H9 (cell line): ENCODE data around the gene PIBF1. TPM values are rescaled to one million over a fixed set of nuclear protein-coding genes. Genes with fewer than 3 reads are reported as not detected.

Experiments
- DNase-seq: peaks from one replicate; pipeline ENCODE4 v3.0.0-alpha.2; 2017
- H2AFZ ChIP-seq: one replicate; pipeline ENCODE4 v1.6.1; 2013; ENCODE audit warnings: mild to moderate bottlenecking, low read length, control low read depth, moderate library complexity
- H2AK5ac ChIP-seq: 2 replicates; pipeline ENCODE4 v1.6.1; 2013; ENCODE audit warnings: low read length, control low read depth, mixed read lengths; ENCODE audit not compliant: insufficient read length
- H2BK120ac ChIP-seq: one replicate; pipeline ENCODE4 v1.6.1; 2013; ENCODE audit warnings: low read depth, mild to moderate bottlenecking, low read length, control low read depth, inconsistent platforms; ENCODE audit not compliant: poor library complexity, severe bottlenecking
- H2BK12ac ChIP-seq: 2 replicates; pipeline ENCODE4 v1.6.1; 2013; ENCODE audit warnings: low read length, control low read depth, mixed read lengths, low read depth; ENCODE audit not compliant: insufficient read length
- H2BK15ac ChIP-seq: 2 replicates; pipeline ENCODE4 v1.6.1; 2013; ENCODE audit warnings: low read depth, low read length, control low read depth
- H2BK20ac ChIP-seq: one replicate; pipeline ENCODE4 v1.6.1; 2013; ENCODE audit warnings: low read depth, mild to moderate bottlenecking, low read length, control low read depth, inconsistent platforms; ENCODE audit not compliant: poor library complexity, severe bottlenecking
- H2BK5ac ChIP-seq: 2 replicates; pipeline ENCODE4 v1.6.1; 2013; ENCODE audit warnings: low read length, control low read depth, mixed read lengths; ENCODE audit not compliant: insufficient read length
- H3K14ac ChIP-seq: 2 replicates; pipeline ENCODE4 v1.6.1; 2013; ENCODE audit warnings: low read length, control low read depth; ENCODE audit not compliant: insufficient read depth
- H3K18ac ChIP-seq: 2 replicates; pipeline ENCODE4 v1.6.1; 2013; ENCODE audit warnings: low read depth, mild to moderate bottlenecking, mixed read lengths, low read length, control low read depth; ENCODE audit not compliant: insufficient read length
- H3K23ac ChIP-seq: 2 replicates; pipeline ENCODE4 v1.6.1; 2013; ENCODE audit warnings: low read length, control low read depth, mixed read lengths, low read depth; ENCODE audit not compliant: insufficient read length
- H3K23me2 ChIP-seq: 2 replicates; pipeline ENCODE4 v1.6.1; 2013; ENCODE audit warnings: low read depth, mild to moderate bottlenecking, mixed read lengths, low read length, control low read depth; ENCODE audit not compliant: insufficient read length, poor library complexity, severe bottlenecking
- H3K27ac ChIP-seq: 2 replicates; pipeline ENCODE4 v1.5.1; 2013; ENCODE audit warnings: low read length, control low read depth, mixed read lengths, low read depth; ENCODE audit not compliant: insufficient read length
- H3K27me3 ChIP-seq: 2 replicates; pipeline ENCODE4 v1.6.1; 2013; ENCODE audit warnings: low read length, control low read depth, inconsistent platforms; ENCODE audit not compliant: insufficient read depth
- H3K4ac ChIP-seq: 2 replicates; pipeline ENCODE4 v1.6.1; 2013; ENCODE audit warnings: low read depth, mild to moderate bottlenecking, control low read depth, inconsistent platforms, low read length, moderate library complexity
- H3K4me1 ChIP-seq: 2 replicates; pipeline ENCODE4 v1.6.1; 2013; ENCODE audit warnings: low read length, control low read depth, inconsistent platforms; ENCODE audit not compliant: insufficient read depth
- H3K4me2 ChIP-seq: 2 replicates; pipeline ENCODE4 v1.6.1; 2013; ENCODE audit warnings: low read length, control low read depth, mixed read lengths; ENCODE audit not compliant: insufficient read length, insufficient read depth
- H3K56ac ChIP-seq: 2 replicates; pipeline ENCODE4 v1.6.1; 2013; ENCODE audit warnings: low read depth, mild to moderate bottlenecking, mixed read lengths, low read length, control low read depth; ENCODE audit not compliant: insufficient read length
- H3K79me1 ChIP-seq: 2 replicates; pipeline ENCODE4 v1.6.1; 2013; ENCODE audit warnings: low read depth, mild to moderate bottlenecking, moderate library complexity, low read length, control low read depth, inconsistent platforms; ENCODE audit not compliant: insufficient read depth, poor library complexity, severe bottlenecking
- H3K79me2 ChIP-seq: 2 replicates; pipeline ENCODE4 v1.6.1; 2013; ENCODE audit warnings: low read length, control low read depth, inconsistent platforms; ENCODE audit not compliant: insufficient read depth
- H3K9ac ChIP-seq: 2 replicates; pipeline ENCODE4 v1.6.1; 2013; ENCODE audit warnings: low read length, control low read depth, mixed read lengths; ENCODE audit not compliant: insufficient read length; ENCODE audit errors: extremely low read depth
- H3K9me3 ChIP-seq: one replicate; pipeline ENCODE4 v1.6.1; 2013; ENCODE audit warnings: low read depth, low read length, inconsistent platforms; ENCODE audit not compliant: control insufficient read depth
- H3T11ph ChIP-seq: one replicate; pipeline ENCODE4 v1.6.1; 2013; ENCODE audit warnings: mild to moderate bottlenecking, low read length, control low read depth, inconsistent platforms
- H4K20me1 ChIP-seq: one replicate; pipeline ENCODE4 v1.6.1; 2013; ENCODE audit not compliant: control insufficient read depth, insufficient read length, insufficient read depth
- H4K5ac ChIP-seq: 2 replicates; pipeline ENCODE4 v1.6.1; 2013; ENCODE audit warnings: low read depth, mild to moderate bottlenecking, mixed read lengths, low read length, control low read depth; ENCODE audit not compliant: insufficient read length
- H4K8ac ChIP-seq: replicated peaks from 2 replicates; pipeline ENCODE4 v1.6.1; 2013; ENCODE audit warnings: low read length, control low read depth, mixed read lengths, low read depth; ENCODE audit not compliant: insufficient read length
- H4K91ac ChIP-seq: 2 replicates; pipeline ENCODE4 v1.6.1; 2013; ENCODE audit warnings: low read depth, mild to moderate bottlenecking, moderate library complexity, mixed read lengths, low read length, control low read depth; ENCODE audit not compliant: insufficient read length
- H3K27ac Mint-ChIP-seq, 3 experiments: 2 replicates in 2 of 3; 3 replicates in 1 of 3; pipeline ENCODE4 v1.8.0; 2020 to 2021; ENCODE audit warnings: mixed read lengths in 3 of 3, mild to moderate bottlenecking in 1 of 3, moderate library complexity in 1 of 3
- H3K27me3 Mint-ChIP-seq: 2 replicates; pipeline ENCODE4 v1.8.0; 2021; ENCODE audit warnings: low read depth, mild to moderate bottlenecking, moderate library complexity, mixed read lengths
- H3K36me3 Mint-ChIP-seq, 3 experiments: 2 replicates in 2 of 3; 3 replicates in 1 of 3; pipeline ENCODE4 v1.8.0; 2020 to 2021; ENCODE audit warnings: low read depth in 3 of 3, mixed read lengths in 3 of 3; ENCODE audit not compliant: insufficient read depth in 1 of 3
- H3K4me1 Mint-ChIP-seq, 2 experiments: 2 replicates each; pipeline ENCODE4 v1.8.0; 2020; ENCODE audit warnings: mixed read lengths in 2 of 2
- H3K4me3 Mint-ChIP-seq, 2 experiments: 2 replicates in 1 of 2; 3 replicates in 1 of 2; pipeline ENCODE4 v1.8.0; 2020 to 2021; ENCODE audit warnings: mild to moderate bottlenecking in 2 of 2, mixed read lengths in 2 of 2, moderate library complexity in 1 of 2
- H3K9me3 Mint-ChIP-seq, 2 experiments: 2 replicates in 1 of 2; 3 replicates in 1 of 2; pipeline ENCODE4 v1.8.0; 2020; ENCODE audit warnings: mild to moderate bottlenecking in 2 of 2, mixed read lengths in 2 of 2, moderate library complexity in 1 of 2
- CTCF ChIP-seq: fragments of 200-600 bp; sonication (generic); conservative IDR thresholded peaks from 3 replicates; pipeline ENCODE4 v1.8.0; 2021; ENCODE audit warnings: antibody characterized with exemption, mild to moderate bottlenecking
- WGBS: extraction: QIAGEN DNeasy Blood & Tissue Kit; methylation state at CpG from one replicate; pipeline ENCODE4 v1.1.7; 2013; ENCODE audit warnings: missing lambda C conversion rate, low lambda C conversion rate, mixed read lengths; ENCODE audit not compliant: insufficient read length; ENCODE audit errors: extremely low coverage; 5-methylcytosine and 5-hydroxymethylcytosine counted together
- total RNA-seq: library from RNA; stranded (reverse); gene quantifications from 2 replicates; pipeline ENCODE4 v1.2.1, GENCODE V29; 2021

PIBF1 gene
- total RNA-seq, 1 experiment from 2014 or later, result 12.7 TPM

DNA sequence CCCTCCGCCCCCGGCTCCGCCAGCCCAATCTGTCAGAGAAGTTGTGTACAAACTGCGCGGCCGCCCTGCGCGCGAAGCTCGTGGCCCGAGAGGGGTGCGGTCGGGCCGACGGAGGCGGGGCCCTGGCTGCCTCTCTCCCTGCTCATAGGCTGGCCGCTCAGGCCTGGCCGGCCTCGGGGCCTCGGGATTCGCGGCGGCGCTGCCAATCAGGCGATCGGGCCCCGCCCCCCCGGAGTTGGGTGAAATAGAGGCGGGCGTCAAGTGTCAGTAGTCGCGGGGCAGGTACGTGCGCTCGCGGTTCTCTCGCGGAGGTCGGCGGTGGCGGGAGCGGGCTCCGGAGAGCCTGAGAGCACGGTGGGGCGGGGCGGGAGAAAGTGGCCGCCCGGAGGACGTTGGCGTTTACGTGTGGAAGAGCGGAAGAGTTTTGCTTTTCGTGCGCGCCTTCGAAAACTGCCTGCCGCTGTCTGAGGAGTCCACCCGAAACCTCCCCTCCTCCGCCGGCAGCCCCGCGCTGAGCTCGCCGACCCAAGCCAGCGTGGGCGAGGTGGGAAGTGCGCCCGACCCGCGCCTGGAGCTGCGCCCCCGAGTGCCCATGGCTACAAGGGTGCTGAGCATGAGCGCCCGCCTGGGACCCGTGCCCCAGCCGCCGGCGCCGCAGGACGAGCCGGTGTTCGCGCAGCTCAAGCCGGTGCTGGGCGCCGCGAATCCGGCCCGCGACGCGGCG is 277.0 kb downstream of the PIBF1 start, which contains the start of gene KLF5:
Gene KLF5, plus strand, starts transcription at position 270 of the 724 bp plus-strand sequence. Its CDS starts 323 bp downstream, at position 593.
- no peak for TF ChIP-seq CTCF
- Histone ChIP-seq H4K8ac (no peak within 1 kb of the TSS), H2AFZ (peak within 1 kb of the TSS; percentile 14), H3K27me3 (peaks cover 23% of the 10 kb centered on the region), H3K23me2 (peaks cover 11% of the 10 kb centered on the region), H3K4ac (no peak within 1 kb of the TSS), H2BK12ac (no peak within 1 kb of the TSS), H3K4me1 (no peaks in the 10 kb centered on the region; the same call in 1 of the 2 replicates), H2BK120ac (no peak within 1 kb of the TSS), H3K14ac (no peak within 1 kb of the TSS; the same call in 1 of the 2 replicates), H4K91ac (no peak within 1 kb of the TSS), H2BK15ac (no peak within 1 kb of the TSS), H4K20me1 (no peaks in the 10 kb centered on the region), H3K23ac (no peak within 1 kb of the TSS), H3K56ac (no peak within 1 kb of the TSS), H2AK5ac (no peak within 1 kb of the TSS), H3K4me2 (peak within 1 kb of the TSS; percentile 89), H3K27ac (no peak within 1 kb of the TSS), H3K9me3 (no peaks in the 10 kb centered on the region), H3K79me2 (no peaks in the 10 kb centered on the region), H4K5ac (no peak within 1 kb of the TSS), H2BK5ac (no peak within 1 kb of the TSS), H3K18ac (no peak within 1 kb of the TSS), H3K79me1 (no peaks in the 10 kb centered on the region), H2BK20ac (no peak within 1 kb of the TSS), H3T11ph (no peak within 1 kb of the TSS), H3K9ac (peak within 1 kb of the TSS; percentile 67)
- no CpG with 5 or more reads among the region's 93 CpGs for WGBS
- peaks cover 61% of the 10 kb centered on the region for H3K27me3 Mint-ChIP-seq
- peaks cover 54 to 58% of the 10 kb centered on the region in 2 experiments for H3K4me1 Mint-ChIP-seq
- H3K27ac Mint-ChIP-seq, result peak within 1 kb of the TSS in 2 of 3 experiments; percentile 5 to 72; a peak in 2 of 7 replicates
- peak; percentile 97 for DNase-seq
- H3K4me3 Mint-ChIP-seq, result peak within 1 kb of the TSS; percentile 84 to 93
- no peaks in the 10 kb centered on the region for H3K9me3 Mint-ChIP-seq
- H3K36me3 Mint-ChIP-seq, result peaks cover 0 to 6% (median 2%) of the 10 kb centered on the region in 3 experiments; a peak in 2 of 7 replicates
